PC-9 (cell line): Measurements from ENCODE around the gene GPATCH4. TPM values are rescaled to one million over a fixed set of nuclear protein-coding genes. Genes with fewer than 3 reads are reported as not detected.

ENCODE experiments used
- BruUV-seq: library from RNA; stranded (reverse); fragments of 400-500 nt; replicated peaks from 2 replicates; lab custom pipeline; 2021; lab: Mats Ljungman, UMichigan
- CTCF ChIA-PET: fragments of 300-600 bp; sonication (Branson Sonifier 250); formaldehyde crosslinking; loops from one replicate; lab custom pipeline; 2022; ENCODE audit warnings: antibody characterized with exemption; lab: Charles Lee
- POLR2A ChIA-PET: fragments of 300-600 bp; sonication (Branson Sonifier 250); formaldehyde crosslinking; loops from one replicate; lab custom pipeline; 2022; ENCODE audit warnings: antibody characterized with exemption; ENCODE audit not compliant: unreplicated experiment; lab: Charles Lee
- DNase-seq, 2 experiments: peaks; one replicate each; pipeline versions ENCODE4 v3.0.0 to v3.0.0-alpha.2; 2015 to 2022; ENCODE audit warnings: mixed read lengths in 1 of 2
- H2AFZ ChIP-seq: fragments of 200-600 bp; sonication (generic); 2 replicates; pipeline ENCODE4 v1.8.1; 2017; ENCODE audit warnings: antibody characterized with exemption
- H3F3A ChIP-seq: fragments of 200-600 bp; sonication (generic); 2 replicates; pipeline ENCODE4 v1.8.1; 2017; ENCODE audit warnings: antibody characterized with exemption, mild to moderate bottlenecking, low read depth; ENCODE audit not compliant: insufficient read depth
- H3K27ac ChIP-seq: fragments of 200-600 bp; sonication (generic); 2 replicates; pipeline ENCODE4 v1.6.1; 2016; ENCODE audit warnings: mixed run types
- H3K27me3 ChIP-seq: fragments of 200-600 bp; sonication (generic); 2 replicates; pipeline ENCODE4 v1.6.1; 2016; ENCODE audit warnings: low read depth, mixed run types; ENCODE audit not compliant: insufficient read depth
- H3K36me3 ChIP-seq: fragments of 200-600 bp; sonication (generic); 2 replicates; pipeline ENCODE4 v1.6.1; 2016; ENCODE audit warnings: low read depth, mixed run types
- H3K4me1 ChIP-seq: fragments of 200-600 bp; sonication (generic); replicated peaks from 2 replicates; pipeline ENCODE4 v1.6.1; 2016; ENCODE audit warnings: mixed run types; ENCODE audit not compliant: insufficient read depth
- H3K4me2 ChIP-seq: fragments of 200-600 bp; sonication (generic); 2 replicates; pipeline ENCODE4 v1.6.1; 2017; ENCODE audit warnings: mixed run types
- H3K4me3 ChIP-seq: fragments of 200-600 bp; sonication (generic); 2 replicates; pipeline ENCODE4 v1.6.1; 2016; ENCODE audit warnings: mixed run types
- H3K79me2 ChIP-seq: fragments of 200-600 bp; sonication (generic); 2 replicates; pipeline ENCODE4 v1.6.1; 2017; ENCODE audit warnings: low read depth, mixed run types
- H3K9me2 ChIP-seq: fragments of 200-600 bp; sonication (generic); 2 replicates; pipeline ENCODE4 v1.8.1; 2017; ENCODE audit warnings: mild to moderate bottlenecking; ENCODE audit not compliant: insufficient read depth
- H3K9me3 ChIP-seq: fragments of 200-600 bp; sonication (generic); 2 replicates; pipeline ENCODE4 v1.8.1; 2016; ENCODE audit warnings: low read depth; ENCODE audit not compliant: insufficient read depth
- H4K20me1 ChIP-seq: fragments of 200-600 bp; sonication (generic); 2 replicates; pipeline ENCODE4 v1.8.1; 2017; ENCODE audit not compliant: insufficient read depth
- EZH2 ChIP-seq: fragments of 200-600 bp; sonication (generic); IDR thresholded peaks from 2 replicates; pipeline ENCODE4 v1.8.0; 2017; ENCODE audit warnings: antibody characterized with exemption, low read depth
- intact Hi-C: fragments of 100-400 bp; cut with micrococcal nuclease; formaldehyde crosslinking; loops from one replicate; pipeline ENCODE4 v1.10.0; 2022; ENCODE audit not compliant: unreplicated experiment
- total RNA-seq: library from RNA; stranded (reverse); gene quantifications from 2 replicates; pipeline ENCODE4 v1.2.3, GENCODE V29; 2021
- TF ChIP-seq, protein P1 (sequence below): fragments of 200-600 bp; sonication (generic); conservative IDR thresholded peaks from 2 replicates; pipeline ENCODE4 v1.6.1; 2017; ENCODE audit warnings: mixed run types, antibody characterized with exemption, mild to moderate bottlenecking, moderate library complexity

GPATCH4 gene
- total RNA-seq, 1 experiment from 2014 or later, result 17.5 TPM

DNA sequence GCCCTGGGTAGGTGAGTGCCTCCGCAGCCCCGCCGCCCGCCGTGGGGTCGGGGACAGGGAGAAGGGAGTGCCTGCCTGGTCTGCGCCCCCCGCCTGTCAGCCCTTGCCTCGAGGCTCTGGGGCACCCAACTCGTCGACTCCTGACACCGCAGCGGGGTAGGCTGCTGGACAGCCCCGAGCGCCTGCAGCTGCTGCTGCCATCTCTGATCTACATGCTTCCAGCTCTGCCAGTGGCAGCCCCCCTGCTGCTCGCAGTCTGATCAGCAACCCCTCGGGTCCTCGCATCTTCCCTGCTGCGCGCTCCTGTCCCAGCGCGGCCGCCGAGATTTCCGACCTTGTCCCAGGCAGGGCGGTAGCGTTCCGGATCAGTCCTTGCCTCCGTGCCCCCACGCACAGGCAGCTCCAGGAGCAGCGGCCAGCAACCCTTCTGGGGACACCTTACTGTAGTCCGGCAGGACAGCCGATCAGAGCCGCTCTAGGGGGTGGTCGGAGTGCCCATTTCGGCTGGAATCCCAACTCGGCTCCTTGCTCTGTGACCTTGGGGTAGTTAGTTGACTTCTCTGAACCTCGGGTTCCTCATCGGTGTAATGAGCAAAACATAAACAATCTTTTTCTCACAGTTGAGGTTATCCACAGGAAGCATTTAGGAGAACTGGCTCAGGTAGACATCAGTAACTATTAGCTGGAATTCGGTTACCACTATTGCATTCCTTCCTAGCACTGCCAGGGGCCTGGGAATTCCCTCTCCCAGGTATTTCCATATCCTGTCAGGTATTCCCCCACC is 41.2 kb upstream of the GPATCH4 start:
- POLR2A ChIA-PET, result no interaction called here

DNA sequence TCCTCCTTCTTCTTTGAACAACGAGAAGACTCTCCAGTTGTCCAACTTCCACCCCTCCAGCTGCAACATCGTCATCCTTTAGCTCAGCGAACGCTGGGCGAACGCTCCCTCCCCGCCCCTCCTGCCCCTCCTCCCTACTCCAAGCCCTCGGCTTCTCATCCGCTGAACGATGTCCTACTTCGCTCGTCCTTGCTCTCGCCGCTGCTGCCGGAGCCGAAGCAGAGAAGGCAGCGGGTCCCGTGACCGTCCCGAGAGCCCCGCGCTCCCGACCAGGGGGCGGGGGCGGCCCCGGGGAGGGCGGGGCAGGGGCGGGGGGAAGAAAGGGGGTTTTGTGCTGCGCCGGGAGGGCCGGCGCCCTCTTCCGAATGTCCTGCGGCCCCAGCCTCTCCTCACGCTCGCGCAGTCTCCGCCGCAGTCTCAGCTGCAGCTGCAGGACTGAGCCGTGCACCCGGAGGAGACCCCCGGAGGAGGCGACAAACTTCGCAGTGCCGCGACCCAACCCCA is 40.5 kb upstream of the GPATCH4 start, which contains the start of gene BCAN:
Gene BCAN, plus strand, starts transcription at position 357 of the 504 bp plus-strand sequence. CDS start 3,938 bp downstream, outside the sequence.
- Histone ChIP-seq H3K9me3 (no peaks in the 10 kb centered on the region), H4K20me1 (peaks cover 89% of the 10 kb centered on the region), H3K79me2 (no peaks in the 10 kb centered on the region), H3K9me2 (no peaks in the 10 kb centered on the region), H3K27me3 (peaks cover under 1% of the 10 kb centered on the region; the same call in 1 of the 2 replicates), H3K27ac (no peak within 1 kb of the TSS), H2AFZ (no peak within 1 kb of the TSS), H3K4me1 (peaks cover 28% of the 10 kb centered on the region), H3F3A (peaks cover 61% of the 10 kb centered on the region), H3K36me3 (peaks cover 18% of the 10 kb centered on the region), H3K4me3 (no peak within 1 kb of the TSS), H3K4me2 (no peak within 1 kb of the TSS)
- CTCF ChIA-PET, result no interaction called here
- POLR2A ChIA-PET, result interaction anchor here (0.6 kb wide), 1 partner anchor 75 kb away, joined by 5 read pairs; no protein-coding TSS in a partner anchor
- DNase-seq, result no peak
- TF ChIP-seq EZH2, result no peak
- TF ChIP-seq, protein P1, sequence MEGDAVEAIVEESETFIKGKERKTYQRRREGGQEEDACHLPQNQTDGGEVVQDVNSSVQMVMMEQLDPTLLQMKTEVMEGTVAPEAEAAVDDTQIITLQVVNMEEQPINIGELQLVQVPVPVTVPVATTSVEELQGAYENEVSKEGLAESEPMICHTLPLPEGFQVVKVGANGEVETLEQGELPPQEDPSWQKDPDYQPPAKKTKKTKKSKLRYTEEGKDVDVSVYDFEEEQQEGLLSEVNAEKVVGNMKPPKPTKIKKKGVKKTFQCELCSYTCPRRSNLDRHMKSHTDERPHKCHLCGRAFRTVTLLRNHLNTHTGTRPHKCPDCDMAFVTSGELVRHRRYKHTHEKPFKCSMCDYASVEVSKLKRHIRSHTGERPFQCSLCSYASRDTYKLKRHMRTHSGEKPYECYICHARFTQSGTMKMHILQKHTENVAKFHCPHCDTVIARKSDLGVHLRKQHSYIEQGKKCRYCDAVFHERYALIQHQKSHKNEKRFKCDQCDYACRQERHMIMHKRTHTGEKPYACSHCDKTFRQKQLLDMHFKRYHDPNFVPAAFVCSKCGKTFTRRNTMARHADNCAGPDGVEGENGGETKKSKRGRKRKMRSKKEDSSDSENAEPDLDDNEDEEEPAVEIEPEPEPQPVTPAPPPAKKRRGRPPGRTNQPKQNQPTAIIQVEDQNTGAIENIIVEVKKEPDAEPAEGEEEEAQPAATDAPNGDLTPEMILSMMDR, result no peak
- no TSS peak for BruUV-seq
- intact Hi-C loops, result no loop called here

More for the DNA sequence above, 41.2 kb upstream of the GPATCH4 start:
- Histone ChIP-seq H3K4me3 (no peak overlapping the region), H3K4me2 (no peak overlapping the region), H3K9me3 (no peaks in the 10 kb centered on the region), H3K79me2 (no peaks in the 10 kb centered on the region), H3K36me3 (peaks cover 19% of the 10 kb centered on the region), H3K27me3 (no peaks in the 10 kb centered on the region), H2AFZ (no peak overlapping the region), H3K27ac (no peak overlapping the region), H3F3A (peaks cover 61% of the 10 kb centered on the region), H3K9me2 (no peaks in the 10 kb centered on the region), H3K4me1 (peaks cover 28% of the 10 kb centered on the region), H4K20me1 (peaks cover 94% of the 10 kb centered on the region)
- intact Hi-C loops, result no loop called here
- no TSS peak for BruUV-seq
- CTCF ChIA-PET, result no interaction called here
- DNase-seq, result no peak
- no peak for TF ChIP-seq EZH2
- TF ChIP-seq, protein P1, result no peak

DNA sequence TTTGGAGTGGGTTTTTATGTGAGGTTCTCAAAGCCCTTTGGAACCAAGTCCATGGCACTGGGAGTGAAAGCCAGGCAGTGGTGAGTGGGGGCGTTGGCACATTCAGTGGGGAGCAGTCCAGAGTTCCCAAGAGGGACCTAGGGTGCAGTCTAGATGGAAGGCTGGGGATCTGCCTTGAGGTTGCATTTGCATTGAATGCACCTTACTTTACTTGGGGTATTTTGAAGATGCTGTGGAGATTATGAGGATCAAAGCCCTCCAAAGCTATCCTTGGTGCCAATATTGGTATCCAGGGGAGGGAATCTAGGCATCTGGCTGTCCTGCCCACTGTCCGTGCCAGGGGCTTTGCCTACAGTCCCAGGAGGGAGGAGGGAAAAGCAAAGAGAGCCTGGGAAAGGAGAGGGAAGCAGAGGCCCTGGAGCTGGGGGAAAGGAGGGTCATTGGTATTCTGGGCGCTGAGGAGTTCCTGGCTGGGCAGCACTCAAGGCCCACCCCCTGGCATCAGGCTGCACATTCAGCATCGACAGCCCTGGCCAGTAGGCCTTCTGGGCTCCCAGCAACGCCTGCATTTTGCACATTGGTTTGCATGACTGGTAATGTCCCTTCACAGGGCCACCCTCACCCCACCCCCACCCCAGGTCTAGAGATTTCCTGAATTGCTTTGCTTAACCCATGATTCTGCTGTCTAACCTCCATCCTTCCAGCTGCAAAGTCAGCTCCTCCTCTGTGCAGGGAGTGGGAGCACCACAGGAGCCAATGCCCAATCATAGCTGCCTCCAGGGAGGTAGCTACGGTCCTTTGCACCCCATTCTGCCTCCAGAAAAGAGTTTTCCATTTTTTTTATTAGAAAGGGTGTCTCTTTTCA is 39.8 kb upstream of the GPATCH4 start:
- H3K36me3 ChIP-seq, result peaks cover 10% of the 10 kb centered on the region
- no peak overlapping the region for H3K4me2 ChIP-seq
- H3K27ac ChIP-seq, result no peak overlapping the region
- H3K4me1 ChIP-seq, result peaks cover 28% of the 10 kb centered on the region
- no peak overlapping the region for H3K4me3 ChIP-seq
- intact Hi-C loops, result no loop called here
- no peaks in the 10 kb centered on the region for H3K9me2 ChIP-seq
- DNase-seq, result no peak
- H3K27me3 ChIP-seq, result peaks cover 5% of the 10 kb centered on the region; the same call in 1 of the 2 replicates
- BruUV-seq, result TSS peak; percentile 2
- peaks cover 61% of the 10 kb centered on the region for H3F3A ChIP-seq
- no peak for TF ChIP-seq EZH2
- H3K79me2 ChIP-seq, result no peaks in the 10 kb centered on the region
- POLR2A ChIA-PET, result interaction anchor here (0.6 kb wide), 1 partner anchor 76 kb away, joined by 5 read pairs; no protein-coding TSS in a partner anchor
- H2AFZ ChIP-seq, result no peak overlapping the region
- no peaks in the 10 kb centered on the region for H3K9me3 ChIP-seq
- H4K20me1 ChIP-seq, result peaks cover 82% of the 10 kb centered on the region
- CTCF ChIA-PET, result no interaction called here
